ENCODE measurements around the gene MOCS3. TPM values are rescaled to one million over a fixed set of nuclear protein-coding genes. Genes with fewer than 3 reads are reported as not detected.

The MOCS3 gene
- total and polyA plus RNA-seq, 2 of the 4 experiments (the other 2 are of a cell fraction), result 3.3 to 9.9 TPM

DNA sequence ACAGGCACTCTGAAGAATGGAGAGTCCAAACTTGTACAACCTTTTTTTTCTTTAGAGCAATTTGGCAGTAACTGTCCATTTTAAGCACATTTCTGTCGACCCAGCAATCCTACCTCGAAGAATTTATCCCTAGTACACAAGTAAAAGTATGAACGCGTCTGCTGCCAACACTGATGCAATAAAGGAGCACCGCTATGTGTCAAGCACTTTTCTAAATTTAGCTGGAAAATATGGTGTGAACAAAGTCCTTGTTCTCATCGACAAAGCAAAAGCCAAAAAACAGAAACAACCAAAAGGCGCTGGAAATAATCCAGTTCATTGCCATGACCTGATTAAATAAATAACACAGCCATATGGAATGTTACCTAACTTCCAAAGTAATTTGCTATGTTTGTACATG, 1.3 kb upstream of the MOCS3 start:
- no peak overlapping the region for H3K27ac ChIP-seq (ENCODE audit: insufficient read depth, low read length)
- ChIA-PET CTCF (interaction anchor here (0.6 to 0.7 kb wide), 2 partner anchors 544 to 947 kb away, joined by 3 to 6 read pairs; no protein-coding TSS in a partner anchor), POLR2A (ENCODE audit: unreplicated experiment) (no interaction called here)
- H2BK20ac ChIP-seq (ENCODE audit: low read depth, low read length), result no peak overlapping the region
- H3K9me3 ChIP-seq (ENCODE audit: control insufficient read depth, insufficient read depth, low read length), result no peaks in the 10 kb centered on the region
- H3K56ac ChIP-seq (ENCODE audit: extremely low read depth, insufficient read depth, low read length), result no peak overlapping the region
- H3K4me1 ChIP-seq (ENCODE audit: control insufficient read depth, insufficient read depth, low read length), result peaks cover 10% of the 10 kb centered on the region
- H3K4me2 ChIP-seq (ENCODE audit: low read depth, low read length), result peak overlapping the region; percentile 96
- no CpG with 5 or more reads among the region's 7 CpGs for WGBS, 2 experiments (ENCODE audit: extremely low coverage in 2 of 2, insufficient read length in 1 of 2)
- H3K9ac ChIP-seq (ENCODE audit: low read depth, low read length), result peak overlapping the region; percentile 97; the same call in 1 of the 2 replicates
- no peak overlapping the region for H4K8ac ChIP-seq (ENCODE audit: low read depth in 2 of 2, low read length in 2 of 2)
- H3K18ac ChIP-seq (ENCODE audit: low read depth, low read length), result no peak overlapping the region
- H3K4ac ChIP-seq (ENCODE audit: low read depth, low read length), result no peak overlapping the region
- dilution Hi-C loops (cut with HindIII; ENCODE audit: low sequenced_read_pairs, unreplicated experiment) (no loop called here), in situ Hi-C loops (cut with MboI; ENCODE audit: low sequenced_read_pairs) (no loop called here), intact Hi-C loops (cut with micrococcal nuclease) (loop anchor here (2.0 kb wide), 1 partner anchor 138 kb away; no protein-coding TSS in a partner anchor)
- no peak overlapping the region for H2BK5ac ChIP-seq (ENCODE audit: low read depth, low read length, poor library complexity, severe bottlenecking)
- no peak overlapping the region for H2BK120ac ChIP-seq (ENCODE audit: low read depth, low read length)
- DNase-seq (no peak), ATAC-seq (ENCODE audit: low read depth) (no peak)
- H2AK5ac ChIP-seq (ENCODE audit: low read depth, low read length), result no peak overlapping the region; the same call in 1 of the 2 replicates
- H4K5ac ChIP-seq (ENCODE audit: low read depth, low read length), result no peak overlapping the region
- H4K20me1 ChIP-seq (ENCODE audit: insufficient read depth, low read length), result peaks cover 29% of the 10 kb centered on the region
- no TSS peak for BruUV-seq (replicated peaks)
- H3K27me3 ChIP-seq (ENCODE audit: control insufficient read depth, insufficient read depth, low read length), result no peaks in the 10 kb centered on the region
- H3K14ac ChIP-seq (replicated peaks; ENCODE audit: low read depth, low read length), result no peak overlapping the region
- no peak overlapping the region for H2AK9ac ChIP-seq (replicated peaks; ENCODE audit: low read depth, low read length, poor library complexity)
- H3K23ac ChIP-seq (ENCODE audit: low read depth, low read length), result peak overlapping the region; percentile 36; the same call in 1 of the 2 replicates
- peaks cover 13 to 58% of the 10 kb centered on the region in 2 experiments for H3K79me1 ChIP-seq (ENCODE audit: low read depth in 1 of 2, low read length in 2 of 2)
- H3K9me1 ChIP-seq (ENCODE audit: insufficient read depth, low read length), result peaks cover 7% of the 10 kb centered on the region; the same call in 1 of the 2 replicates
- no peak overlapping the region for H4K91ac ChIP-seq (ENCODE audit: insufficient read depth, low read depth, low read length)
- H2BK15ac ChIP-seq (ENCODE audit: low read depth, low read length), result no peak overlapping the region
- H3K36me3 ChIP-seq (ENCODE audit: control insufficient read depth, insufficient read depth, low read length), result peaks cover 6% of the 10 kb centered on the region
- no peak for TF ChIP-seq FOS (IDR thresholded peaks at IDR 0.05; ENCODE audit: low read depth, low read length)
- peak; percentile 70 for TF ChIP-seq CEBPB (IDR thresholded peaks at IDR 0.05; ENCODE audit: low read depth, low read length)
- TF ChIP-seq, protein P1, sequence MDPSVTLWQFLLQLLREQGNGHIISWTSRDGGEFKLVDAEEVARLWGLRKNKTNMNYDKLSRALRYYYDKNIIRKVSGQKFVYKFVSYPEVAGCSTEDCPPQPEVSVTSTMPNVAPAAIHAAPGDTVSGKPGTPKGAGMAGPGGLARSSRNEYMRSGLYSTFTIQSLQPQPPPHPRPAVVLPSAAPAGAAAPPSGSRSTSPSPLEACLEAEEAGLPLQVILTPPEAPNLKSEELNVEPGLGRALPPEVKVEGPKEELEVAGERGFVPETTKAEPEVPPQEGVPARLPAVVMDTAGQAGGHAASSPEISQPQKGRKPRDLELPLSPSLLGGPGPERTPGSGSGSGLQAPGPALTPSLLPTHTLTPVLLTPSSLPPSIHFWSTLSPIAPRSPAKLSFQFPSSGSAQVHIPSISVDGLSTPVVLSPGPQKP (IDR thresholded peaks at IDR 0.05; ENCODE audit: borderline replicate concordance, low read depth, low read length), result no peak
- H2AFZ ChIP-seq (replicated peaks; ENCODE audit: low read length, poor library complexity), result no peak overlapping the region
- H3K4me3 ChIP-seq (ENCODE audit: insufficient read depth, low read depth, low read length), result peak overlapping the region; percentile 91
